Ovary (tissue), 3 donors: ENCODE data around the gene ZMYM4.

Experiments used
- CTCF ChIP-seq, 3 donors: fragments of 450-650 bp in 2 of 3; fragments of 200-600 bp in 1 of 3; IDR thresholded peaks; one replicate each; pipeline versions ENCODE4 v1.5.1 to v1.8.0; 2016 to 2022; ENCODE audit warnings: antibody characterized with exemption in 3 of 3, mild to moderate bottlenecking in 1 of 3
- POLR2A ChIP-seq: fragments of 450-650 bp; IDR thresholded peaks from one replicate; pipeline ENCODE4 v1.6.1; 2017; ENCODE audit warnings: antibody characterized with exemption, mild to moderate bottlenecking, moderate library complexity
- donor health status: DM: no; HTN: no; CAD: no.

- TF ChIP-seq CTCF (IDR thresholded peaks at IDR 0.05) (no peak), POLR2A (no peak)
These were observed 178.8 kb downstream of the ZMYM4 start for GRCh38 chr1:35447278-35447677.
